Endometrium (tissue), 2 donors: Measurements from ENCODE around the gene GABRB1.

ENCODE experiments used
- FAIRE-seq: peaks from 2 replicates; lab custom pipeline; 2012; peaks lifted over from hg19 to GRCh38; lab: Jason Lieb, UNC
- donor health status: control.
- donor health status: control.

The GABRB1 gene

DNA sequence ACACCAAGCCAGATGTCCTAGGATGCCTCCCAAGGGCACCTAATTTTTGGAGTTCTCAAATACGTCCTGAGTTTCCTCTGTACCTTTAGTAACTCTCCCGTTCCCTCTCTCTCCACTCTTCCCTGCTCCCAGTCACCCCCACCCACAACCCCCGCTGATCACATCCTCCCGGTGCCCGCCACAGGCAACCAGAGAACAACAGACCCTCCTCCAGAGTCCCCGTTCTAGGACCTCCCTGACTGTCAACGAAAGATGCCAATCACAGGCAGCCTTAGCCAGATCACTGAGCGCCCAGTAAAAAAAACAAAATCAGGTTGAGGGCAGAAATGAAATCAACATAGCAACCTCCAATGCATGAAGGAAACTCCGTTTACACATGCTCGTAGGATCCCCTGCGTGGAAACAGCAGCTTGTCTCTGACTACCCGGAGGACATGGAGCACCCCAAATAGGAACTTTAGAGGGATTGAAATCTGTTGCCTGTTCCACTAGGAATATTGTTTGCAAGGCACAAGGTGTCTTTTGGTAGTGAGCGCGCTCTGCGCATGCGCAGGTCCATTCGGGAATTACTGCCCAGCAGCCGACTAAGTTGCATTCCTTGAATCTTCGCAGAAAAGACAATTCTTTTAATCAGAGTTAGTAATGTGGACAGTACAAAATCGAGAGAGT lies at the start of gene GABRB1:
GABRB1 (plus strand) TSS at position 557 of the 668 bp plus-strand sequence.
- no peak for FAIRE-seq

GRCh38 chr4:46984781-46985180 lies 46.6 kb upstream of the GABRB1 start:
- FAIRE-seq, result no peak

- FAIRE-seq, result no peak
These were observed 44.3 kb upstream of the GABRB1 start for GRCh38 chr4:46986922-46987638.

DNA sequence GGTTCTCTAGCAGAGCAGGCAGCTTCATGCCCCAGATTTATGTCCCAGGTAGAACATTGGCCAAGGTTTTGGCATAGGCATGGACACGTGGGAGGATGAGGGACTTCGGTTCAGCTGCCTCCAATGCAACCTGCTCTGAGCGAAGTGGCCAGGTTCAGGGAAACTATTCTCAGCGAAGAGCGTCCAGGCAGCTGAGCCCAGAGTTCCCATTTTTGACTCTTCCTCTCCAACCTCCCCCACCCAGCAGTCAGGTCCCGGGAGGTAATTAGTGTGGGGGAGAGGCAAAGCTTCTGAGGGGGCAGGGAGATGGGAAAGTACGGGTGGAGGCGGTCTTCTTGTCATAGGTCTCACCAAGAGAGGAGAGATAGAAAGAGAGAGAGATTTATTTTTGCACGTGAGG lies 39.0 kb upstream of the GABRB1 start:
- FAIRE-seq, result no peak

GRCh38 chr4:46993075-46994006 lies 38.0 kb upstream of the GABRB1 start, which contains the start of gene GABRA4:
GABRA4 (minus strand) TSS chr4:46993581; CDS start chr4:46993424, 157 bp downstream.
- no peak for FAIRE-seq

GRCh38 chr4:46994007-46994405 lies 37.4 kb upstream of the GABRB1 start:
- FAIRE-seq, result no peak

GRCh38 chr4:46999566-46999965 lies 31.8 kb upstream of the GABRB1 start:
- no peak for FAIRE-seq

DNA sequence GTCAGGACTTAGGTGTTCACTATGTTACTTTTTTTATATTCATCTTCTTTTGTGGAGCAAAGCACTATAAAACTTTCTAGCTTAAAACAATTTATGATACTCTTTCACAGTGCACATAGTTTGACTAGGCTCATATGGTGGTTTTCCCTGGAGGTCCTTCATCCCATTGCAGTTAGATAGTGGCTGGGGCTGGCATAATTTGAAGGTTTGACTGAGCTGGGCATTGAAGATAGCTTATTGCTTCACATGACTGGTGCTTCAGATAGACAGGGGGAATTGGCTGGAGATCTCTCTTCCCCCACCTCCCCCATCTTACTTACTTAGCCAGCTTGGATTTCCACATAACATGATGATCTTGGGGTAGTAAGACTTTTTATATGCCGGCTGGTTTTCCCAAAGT lies 31.0 kb upstream of the GABRB1 start:
- no peak for FAIRE-seq

GRCh38 chr4:47002580-47002979 lies 28.8 kb upstream of the GABRB1 start:
- FAIRE-seq, result no peak

DNA sequence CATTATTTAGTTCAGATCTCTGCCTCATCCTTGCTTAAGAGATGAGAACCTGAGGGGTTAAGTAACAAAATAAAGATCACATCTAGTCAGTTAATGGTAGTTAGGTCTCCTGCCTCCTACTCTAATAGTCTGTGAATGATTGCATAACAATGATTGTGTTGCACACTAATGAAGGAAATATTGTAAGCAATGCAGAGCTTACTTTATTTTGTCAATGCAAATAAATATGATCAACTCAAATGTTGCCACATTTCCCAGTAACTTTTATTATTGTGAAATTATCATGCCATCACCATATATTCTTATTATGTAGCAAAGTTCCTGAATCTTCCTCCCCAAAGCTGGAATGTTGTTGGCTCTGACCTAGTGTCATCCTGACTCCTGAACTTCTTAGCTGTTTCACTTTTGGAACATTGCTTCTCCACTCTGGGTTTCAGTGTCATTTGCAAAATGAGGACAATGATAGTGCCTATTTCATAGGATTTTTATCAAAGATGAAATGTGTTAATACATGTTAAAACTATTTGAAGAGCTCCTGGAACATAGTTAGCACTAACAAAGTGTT lies 20.9 kb upstream of the GABRB1 start:
- no peak for FAIRE-seq

- FAIRE-seq, result no peak
These were observed 20.4 kb upstream of the GABRB1 start for GRCh38 chr4:47010912-47011446.

- no peak for FAIRE-seq
These were observed 18.7 kb upstream of the GABRB1 start for GRCh38 chr4:47012676-47013075.

GRCh38 chr4:47013373-47013772 lies 18.0 kb upstream of the GABRB1 start:
- FAIRE-seq, result no peak

GRCh38 chr4:47017081-47017480 lies 14.3 kb upstream of the GABRB1 start:
- no peak for FAIRE-seq

GRCh38 chr4:47017494-47017893 lies 13.9 kb upstream of the GABRB1 start:
- FAIRE-seq, result no peak

DNA sequence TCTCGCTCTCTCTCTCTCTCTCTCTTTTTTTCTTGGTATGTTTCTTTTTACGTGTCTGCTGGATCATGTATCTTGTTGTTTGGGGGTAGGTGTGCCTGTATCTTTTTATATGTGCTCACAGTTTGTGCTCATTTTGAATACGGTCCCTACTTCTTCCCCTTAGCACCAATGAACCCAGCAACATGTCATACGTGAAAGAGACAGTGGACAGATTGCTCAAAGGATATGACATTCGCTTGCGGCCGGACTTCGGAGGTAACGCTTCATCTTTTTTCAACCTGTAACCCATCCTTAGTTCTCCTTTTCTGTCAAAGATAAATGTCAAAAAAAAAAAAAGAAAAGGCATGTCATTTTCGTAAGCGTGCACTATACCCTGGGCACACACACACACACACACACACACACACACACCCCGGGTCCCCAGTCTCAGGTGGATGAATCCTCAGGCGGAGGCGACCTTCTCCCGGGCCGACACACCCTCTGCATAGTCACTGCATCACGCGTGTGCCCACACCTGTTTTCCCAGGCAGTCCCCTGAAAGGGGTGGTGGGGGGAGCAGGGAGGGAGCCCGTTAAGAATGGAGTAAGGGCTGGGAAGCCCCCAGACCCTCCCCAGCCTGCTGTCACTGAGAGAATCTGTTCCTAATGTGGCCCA lies 511 bp downstream of the GABRB1 start:
- no peak for FAIRE-seq

DNA sequence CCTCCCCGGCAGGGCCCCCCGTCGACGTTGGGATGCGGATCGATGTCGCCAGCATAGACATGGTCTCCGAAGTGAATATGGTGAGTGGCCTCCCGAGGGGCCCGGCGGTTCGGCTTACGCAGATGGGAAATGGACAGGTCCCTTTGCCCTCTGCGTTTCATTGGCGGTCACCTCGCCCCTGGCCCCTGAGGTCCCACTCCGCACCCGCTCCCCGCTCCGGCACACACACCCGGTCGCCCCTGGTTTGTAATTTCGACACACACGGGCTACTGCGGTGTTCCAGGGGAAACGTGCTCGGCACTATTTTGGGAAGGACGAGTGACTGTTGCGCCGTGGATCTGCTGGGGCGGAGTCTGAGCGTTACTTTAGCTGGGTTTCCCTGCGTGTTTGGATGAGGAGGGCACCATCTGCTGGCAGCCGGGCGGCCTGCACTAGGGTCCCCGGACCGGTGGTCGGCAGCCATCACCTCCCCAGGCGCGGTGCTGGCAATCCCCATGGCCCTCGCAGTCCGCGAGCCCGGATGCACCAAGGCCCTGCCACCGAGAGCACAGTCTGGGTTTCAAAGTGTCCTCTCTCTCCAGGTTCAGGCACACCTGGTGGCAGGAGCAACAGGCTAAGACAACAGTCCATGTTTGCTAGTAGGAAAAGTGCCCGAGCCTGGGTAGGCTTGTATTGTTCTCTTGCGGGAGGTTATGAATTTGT lies 1.2 kb downstream of the GABRB1 start:
- FAIRE-seq, result no peak

- no peak for FAIRE-seq
These were observed 6.9 kb downstream of the GABRB1 start for GRCh38 chr4:47038263-47038662.

- FAIRE-seq, result no peak
These were observed 9.5 kb downstream of the GABRB1 start for GRCh38 chr4:47040828-47041227.

GRCh38 chr4:47043821-47044220 lies 12.5 kb downstream of the GABRB1 start:
- no peak for FAIRE-seq

DNA sequence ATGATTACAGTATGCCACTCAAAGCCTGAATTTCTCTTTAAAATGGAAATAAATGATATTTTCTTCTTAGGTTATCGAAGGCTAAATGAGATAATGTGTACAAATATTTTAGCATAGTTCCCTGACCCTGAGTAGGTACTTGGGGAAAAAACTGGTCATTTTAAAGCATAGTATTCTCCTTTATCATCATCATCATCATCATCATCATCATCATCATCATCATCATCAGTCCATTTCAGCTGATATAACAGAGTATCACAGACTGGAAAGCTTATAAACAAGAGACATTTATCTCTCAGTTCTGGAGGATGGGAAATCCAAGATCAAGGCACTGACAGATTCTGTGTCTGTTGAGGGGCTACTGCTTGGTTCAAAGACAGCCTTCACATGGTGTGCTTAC lies 13.9 kb downstream of the GABRB1 start:
- no peak for FAIRE-seq
